Measurements from ENCODE around the gene SUGCT.
A peak's percentile ranks its signal among the peaks of the same experiment; 100 is the strongest.

SUGCT gene

GRCh38 chr7:40765639-40766038 lies 630.8 kb downstream of the SUGCT start:
- TF ChIP-seq CTCF (IDR thresholded peaks at IDR 0.05; ENCODE audit: unreplicated experiment in 3 of 3): no peak
- no peaks in the 10 kb centered on the region for H3K9me3 Mint-ChIP-seq

GRCh38 chr7:40772096-40772495 lies 637.3 kb downstream of the SUGCT start:
- Mint-ChIP-seq H3K36me3 (ENCODE audit: low read depth) (no peaks in the 10 kb centered on the region), H3K27ac (no peak overlapping the region), H3K4me1 (peaks cover 10% of the 10 kb centered on the region), H3K27me3 (ENCODE audit: low read depth) (peaks cover 4% of the 10 kb centered on the region), H3K9me3 (no peaks in the 10 kb centered on the region), H3K4me3 (no peak overlapping the region)
- no peak for TF ChIP-seq CTCF (IDR thresholded peaks at IDR 0.05; ENCODE audit: unreplicated experiment in 3 of 3)

More at GRCh38 chr7:40765639-40766038, 630.8 kb downstream of the SUGCT start:
- Mint-ChIP-seq H3K4me3 (no peak overlapping the region), H3K27me3 (ENCODE audit: low read depth) (no peaks in the 10 kb centered on the region), H3K4me1 (peaks cover 13% of the 10 kb centered on the region), H3K36me3 (ENCODE audit: low read depth) (no peaks in the 10 kb centered on the region), H3K27ac (no peak overlapping the region)

GRCh38 chr7:40773656-40774055 lies 638.9 kb downstream of the SUGCT start:
- TF ChIP-seq CTCF (IDR thresholded peaks at IDR 0.05; ENCODE audit: unreplicated experiment in 3 of 3): no peak
- H3K36me3 Mint-ChIP-seq (ENCODE audit: low read depth): no peaks in the 10 kb centered on the region
- H3K9me3 Mint-ChIP-seq: no peaks in the 10 kb centered on the region
- H3K4me1 Mint-ChIP-seq: peaks cover 10% of the 10 kb centered on the region
- no peak overlapping the region for H3K4me3 Mint-ChIP-seq
- peaks cover 4% of the 10 kb centered on the region for H3K27me3 Mint-ChIP-seq (ENCODE audit: low read depth)
- peak overlapping the region in 1 of 3 experiments; percentile 38 for H3K27ac Mint-ChIP-seq

GRCh38 chr7:40775877-40776276 lies 641.1 kb downstream of the SUGCT start:
- TF ChIP-seq CTCF (IDR thresholded peaks at IDR 0.05; ENCODE audit: unreplicated experiment in 3 of 3): no peak

GRCh38 chr7:40777730-40778312 lies 643.0 kb downstream of the SUGCT start:
- H3K36me3 Mint-ChIP-seq (ENCODE audit: low read depth): no peaks in the 10 kb centered on the region
- H3K4me3 Mint-ChIP-seq: no peak overlapping the region
- H3K27ac Mint-ChIP-seq: no peak overlapping the region
- peaks cover 31% of the 10 kb centered on the region for H3K4me1 Mint-ChIP-seq
- H3K27me3 Mint-ChIP-seq (ENCODE audit: low read depth): peaks cover 4% of the 10 kb centered on the region
- no peaks in the 10 kb centered on the region for H3K9me3 Mint-ChIP-seq
- no peak for TF ChIP-seq CTCF (IDR thresholded peaks at IDR 0.05; ENCODE audit: unreplicated experiment in 3 of 3)

More at GRCh38 chr7:40775877-40776276, 641.1 kb downstream of the SUGCT start:
- Mint-ChIP-seq H3K4me3 (no peak overlapping the region), H3K9me3 (no peaks in the 10 kb centered on the region), H3K27me3 (ENCODE audit: low read depth) (peaks cover 4% of the 10 kb centered on the region), H3K4me1 (peaks cover 27% of the 10 kb centered on the region), H3K27ac (no peak overlapping the region), H3K36me3 (ENCODE audit: low read depth) (no peaks in the 10 kb centered on the region)

GRCh38 chr7:40780460-40780859 lies 645.7 kb downstream of the SUGCT start:
- H3K27me3 Mint-ChIP-seq (ENCODE audit: low read depth): peaks cover 4% of the 10 kb centered on the region
- peak overlapping the region in 2 of 3 experiments; percentile 23 to 66 for H3K27ac Mint-ChIP-seq
- TF ChIP-seq CTCF (IDR thresholded peaks at IDR 0.05; ENCODE audit: unreplicated experiment in 3 of 3): no peak
- H3K9me3 Mint-ChIP-seq: no peaks in the 10 kb centered on the region
- no peak overlapping the region for H3K4me3 Mint-ChIP-seq
- peaks cover 22% of the 10 kb centered on the region for H3K4me1 Mint-ChIP-seq
- no peaks in the 10 kb centered on the region for H3K36me3 Mint-ChIP-seq (ENCODE audit: low read depth)
